ENCODE results near the gene ZNF672. TPM values are rescaled to one million over a fixed set of nuclear protein-coding genes. Genes with fewer than 3 reads are reported as not detected.
A peak's percentile ranks its signal among the peaks of the same experiment; 100 is the strongest.

The ZNF672 gene
- total and polyA plus RNA-seq, 2 of the 13 experiments (the other 11 are each of a cell fraction or from before 2014, with no cell fraction given), result 17.2 to 22.9 TPM

DNA sequence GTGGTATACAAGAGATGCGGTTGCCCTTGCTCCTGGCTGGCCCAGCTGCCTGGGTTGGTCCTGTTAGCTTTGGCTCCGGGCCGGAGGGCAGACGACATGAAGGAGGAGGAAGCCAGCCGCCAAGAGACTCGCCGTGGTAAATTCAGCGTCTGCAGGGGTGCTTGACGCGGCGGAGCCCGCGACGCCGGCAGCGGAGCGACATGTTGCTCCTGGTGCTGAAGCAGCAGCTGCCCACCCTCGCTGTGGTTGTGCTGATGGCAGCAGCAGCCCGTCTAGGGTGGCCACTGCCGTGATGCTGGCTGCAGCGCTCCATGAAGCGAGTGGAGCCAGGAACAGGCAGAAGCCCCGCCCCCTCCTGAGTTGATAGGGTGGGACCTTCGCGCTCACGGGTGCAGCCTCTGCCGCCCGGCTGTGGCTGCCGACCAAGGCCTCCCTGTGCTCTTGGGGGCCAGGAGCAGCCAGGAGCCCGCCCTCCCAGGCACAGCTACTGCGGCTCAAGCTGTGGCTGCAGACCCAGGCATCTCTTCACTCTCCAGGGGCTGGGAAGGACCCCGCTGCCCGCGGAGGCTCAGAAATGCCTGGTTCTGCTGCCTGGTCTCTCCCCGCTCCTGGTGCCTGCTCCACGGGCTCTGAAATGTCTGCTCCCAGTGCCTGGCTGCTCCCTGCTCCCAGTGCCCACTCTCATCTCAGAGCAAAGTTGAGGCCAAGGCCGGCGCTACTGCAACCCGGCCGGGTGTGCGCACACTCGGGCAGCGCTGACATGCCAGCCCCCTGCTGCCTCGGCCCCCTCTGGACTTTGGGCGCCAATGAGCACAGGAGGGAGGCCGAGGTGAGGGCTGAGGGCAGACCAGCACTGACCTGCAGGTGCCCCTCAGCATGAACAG is 25.2 kb downstream of the ZNF672 start (continued):
- TF ChIP-seq ZNF652 (CRISPR knock-in tag; IDR thresholded peaks at IDR 0.05; ENCODE audit: borderline replicate concordance, low read depth) (no peak), AHDC1 (CRISPR knock-in tag; IDR thresholded peaks at IDR 0.05; ENCODE audit: borderline replicate concordance) (0 out of 2 replicates have a peak, but pooled peaks have one; percentile 31), ZNF180 (CRISPR knock-in tag; IDR thresholded peaks at IDR 0.05; ENCODE audit: borderline replicate concordance, low read depth) (no peak), AGO2 (optimal IDR thresholded peaks at IDR 0.05; ENCODE audit: low read depth, low read length) (peak; percentile 41), TRIM24 (CRISPR knock-in tag; IDR thresholded peaks at IDR 0.05) (no peak), CENPT (CRISPR knock-in tag; IDR thresholded peaks at IDR 0.05; ENCODE audit: low read depth) (peak; percentile 66; the same call in 1 of the 2 replicates), PPARG (CRISPR knock-in tag; conservative IDR thresholded peaks at IDR 0.05) (peak; percentile 24; the same call in 1 of the 2 replicates), ATF7-NPFF (CRISPR knock-in tag; IDR thresholded peaks at IDR 0.05; ENCODE audit: low read depth) (peak; percentile 31; the same call in 1 of the 2 replicates), ZNF333 (CRISPR knock-in tag; IDR thresholded peaks at IDR 0.05; ENCODE audit: borderline replicate concordance) (no peak), DNMT3B (CRISPR knock-in tag; conservative IDR thresholded peaks at IDR 0.05) (no peak), ZNF274 (CRISPR knock-in tag; IDR thresholded peaks at IDR 0.05) (no peak), ZNF879 (CRISPR knock-in tag; IDR thresholded peaks at IDR 0.05) (no peak), CC2D1A (CRISPR knock-in tag; IDR thresholded peaks at IDR 0.05) (no peak), ZNF790 (CRISPR knock-in tag; IDR thresholded peaks at IDR 0.05; ENCODE audit: borderline replicate concordance) (peak; percentile 81; the same call in 1 of the 2 replicates), RCOR2 (CRISPR knock-in tag; IDR thresholded peaks at IDR 0.05) (no peak), ZBTB39 (CRISPR knock-in tag; IDR thresholded peaks at IDR 0.05) (0 out of 2 replicates have a peak, but pooled peaks have one; percentile 34), ZNF33A (CRISPR knock-in tag; IDR thresholded peaks at IDR 0.05; ENCODE audit: borderline replicate concordance) (no peak), IRF2 (CRISPR knock-in tag; IDR thresholded peaks at IDR 0.05) (no peak), NR2F1 (CRISPR knock-in tag; IDR thresholded peaks at IDR 0.05) (peak in 1 of 2 experiments; percentile 54; a peak in 1 of 4 replicates)
- TF ChIP-seq, protein P1, sequence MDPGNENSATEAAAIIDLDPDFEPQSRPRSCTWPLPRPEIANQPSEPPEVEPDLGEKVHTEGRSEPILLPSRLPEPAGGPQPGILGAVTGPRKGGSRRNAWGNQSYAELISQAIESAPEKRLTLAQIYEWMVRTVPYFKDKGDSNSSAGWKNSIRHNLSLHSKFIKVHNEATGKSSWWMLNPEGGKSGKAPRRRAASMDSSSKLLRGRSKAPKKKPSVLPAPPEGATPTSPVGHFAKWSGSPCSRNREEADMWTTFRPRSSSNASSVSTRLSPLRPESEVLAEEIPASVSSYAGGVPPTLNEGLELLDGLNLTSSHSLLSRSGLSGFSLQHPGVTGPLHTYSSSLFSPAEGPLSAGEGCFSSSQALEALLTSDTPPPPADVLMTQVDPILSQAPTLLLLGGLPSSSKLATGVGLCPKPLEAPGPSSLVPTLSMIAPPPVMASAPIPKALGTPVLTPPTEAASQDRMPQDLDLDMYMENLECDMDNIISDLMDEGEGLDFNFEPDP (CRISPR knock-in tag; conservative IDR thresholded peaks at IDR 0.05), result 0 out of 2 replicates have a peak, but pooled peaks have one; percentile 73

Data from HepG2 (cell line).